ENCODE results near the gene LRRC32. TPM values are rescaled to one million over a fixed set of nuclear protein-coding genes. Genes with fewer than 3 reads are reported as not detected.

Gene LRRC32
- total RNA-seq, 1 donor from 2014 or later, result 24.4 TPM

- Histone ChIP-seq H3K4me3 (ENCODE audit: insufficient read depth, low read depth, low read length) (no peak overlapping the region), H3K36me3 (ENCODE audit: insufficient read depth, low read length) (no peaks in the 10 kb centered on the region), H3K27me3 (ENCODE audit: insufficient read depth, low read length) (no peaks in the 10 kb centered on the region), H3K4me1 (ENCODE audit: insufficient read depth, low read length) (peaks cover 11% of the 10 kb centered on the region), H3K27ac (ENCODE audit: low read depth, low read length) (no peak overlapping the region), H3K9ac (ENCODE audit: low read length) (no peak overlapping the region), H2AFZ (ENCODE audit: low read depth, low read length) (no peak overlapping the region), H4K20me1 (ENCODE audit: insufficient read depth, low read length) (no peaks in the 10 kb centered on the region), H3K9me3 (ENCODE audit: insufficient read depth, low read depth, low read length) (no peaks in the 10 kb centered on the region), H3K79me2 (ENCODE audit: insufficient read depth, low read length) (no peaks in the 10 kb centered on the region), H3K4me2 (ENCODE audit: low read length) (no peak overlapping the region)
- H3K27me3 Mint-ChIP-seq (ENCODE audit: low read depth, unreplicated experiment), result peaks cover 19% of the 10 kb centered on the region
- no peak overlapping the region for H3K4me3 Mint-ChIP-seq (ENCODE audit: unreplicated experiment)
- peaks cover 10% of the 10 kb centered on the region for H3K4me1 Mint-ChIP-seq (ENCODE audit: low read depth, unreplicated experiment)
- H3K36me3 Mint-ChIP-seq (ENCODE audit: low read depth, unreplicated experiment), result peaks cover 9% of the 10 kb centered on the region
- no peak for TF ChIP-seq EZH2 (IDR thresholded peaks at IDR 0.05; ENCODE audit: insufficient read depth, low read length)
- no peak for TF ChIP-seq CTCF (IDR thresholded peaks at IDR 0.05; ENCODE audit: insufficient read depth, low read depth, low read length)
- peak overlapping the region; percentile 13 for H3K27ac Mint-ChIP-seq (ENCODE audit: unreplicated experiment)
- H3K9me3 Mint-ChIP-seq (ENCODE audit: unreplicated experiment), result no peaks in the 10 kb centered on the region
- FAIRE-seq (no peak), DNase-seq (ENCODE audit: low read depth) (no peak)
Observed at GRCh38 chr11:76653012-76653673, 17.4 kb downstream of the LRRC32 start.

- Mint-ChIP-seq H3K36me3 (ENCODE audit: low read depth, unreplicated experiment) (no peaks in the 10 kb centered on the region), H3K27me3 (ENCODE audit: low read depth, unreplicated experiment) (no peaks in the 10 kb centered on the region), H3K27ac (ENCODE audit: unreplicated experiment) (no peak overlapping the region), H3K4me3 (ENCODE audit: unreplicated experiment) (no peak overlapping the region), H3K9me3 (ENCODE audit: unreplicated experiment) (no peaks in the 10 kb centered on the region), H3K4me1 (ENCODE audit: low read depth, unreplicated experiment) (peaks cover 7% of the 10 kb centered on the region)
- H2AFZ ChIP-seq (ENCODE audit: low read depth, low read length), result no peak overlapping the region
- FAIRE-seq (no peak), DNase-seq (ENCODE audit: low read depth) (no peak)
- peaks cover 9% of the 10 kb centered on the region for H3K4me1 ChIP-seq (ENCODE audit: insufficient read depth, low read length)
- H3K79me2 ChIP-seq (ENCODE audit: insufficient read depth, low read length), result no peaks in the 10 kb centered on the region
- no peak overlapping the region for H3K9ac ChIP-seq (ENCODE audit: low read length)
- H4K20me1 ChIP-seq (ENCODE audit: insufficient read depth, low read length), result no peaks in the 10 kb centered on the region
- no peak overlapping the region for H3K4me3 ChIP-seq (ENCODE audit: insufficient read depth, low read depth, low read length)
- no peak overlapping the region for H3K27ac ChIP-seq (ENCODE audit: low read depth, low read length)
- no peaks in the 10 kb centered on the region for H3K36me3 ChIP-seq (ENCODE audit: insufficient read depth, low read length)
- TF ChIP-seq EZH2 (IDR thresholded peaks at IDR 0.05; ENCODE audit: insufficient read depth, low read length) (no peak), CTCF (IDR thresholded peaks at IDR 0.05; ENCODE audit: insufficient read depth, low read depth, low read length) (no peak)
- H3K27me3 ChIP-seq (ENCODE audit: insufficient read depth, low read length), result peaks cover 10% of the 10 kb centered on the region
- peaks cover 5% of the 10 kb centered on the region for H3K9me3 ChIP-seq (ENCODE audit: insufficient read depth, low read depth, low read length)
- H3K4me2 ChIP-seq (ENCODE audit: low read length), result no peak overlapping the region
Observed at GRCh38 chr11:76649851-76650372, 20.6 kb downstream of the LRRC32 start.

- H3K4me1 Mint-ChIP-seq (ENCODE audit: low read depth, unreplicated experiment), result peaks cover 6% of the 10 kb centered on the region
Observed at GRCh38 chr11:76649011-76649410, 21.5 kb downstream of the LRRC32 start.

More at GRCh38 chr11:76649011-76649410, 21.5 kb downstream of the LRRC32 start:
- no peak for FAIRE-seq
- Mint-ChIP-seq H3K27me3 (ENCODE audit: low read depth, unreplicated experiment) (no peaks in the 10 kb centered on the region), H3K27ac (ENCODE audit: unreplicated experiment) (no peak overlapping the region), H3K4me3 (ENCODE audit: unreplicated experiment) (no peak overlapping the region), H3K36me3 (ENCODE audit: low read depth, unreplicated experiment) (no peaks in the 10 kb centered on the region), H3K9me3 (ENCODE audit: unreplicated experiment) (peaks cover 3% of the 10 kb centered on the region)
- H3K27me3 ChIP-seq (ENCODE audit: insufficient read depth, low read length), result peaks cover 11% of the 10 kb centered on the region
- peaks cover 5% of the 10 kb centered on the region for H3K4me1 ChIP-seq (ENCODE audit: insufficient read depth, low read length)
- H4K20me1 ChIP-seq (ENCODE audit: insufficient read depth, low read length), result no peaks in the 10 kb centered on the region
- H2AFZ ChIP-seq (ENCODE audit: low read depth, low read length), result no peak overlapping the region
- no peak overlapping the region for H3K4me2 ChIP-seq (ENCODE audit: low read length)
- H3K79me2 ChIP-seq (ENCODE audit: insufficient read depth, low read length), result no peaks in the 10 kb centered on the region
- H3K9me3 ChIP-seq (ENCODE audit: insufficient read depth, low read depth, low read length), result peaks cover 5% of the 10 kb centered on the region
- no peak for DNase-seq (ENCODE audit: low read depth)
- TF ChIP-seq EZH2 (IDR thresholded peaks at IDR 0.05; ENCODE audit: insufficient read depth, low read length), result no peak
- TF ChIP-seq CTCF (IDR thresholded peaks at IDR 0.05; ENCODE audit: insufficient read depth, low read depth, low read length), result no peak
- no peak overlapping the region for H3K27ac ChIP-seq (ENCODE audit: low read depth, low read length)
- no peak overlapping the region for H3K4me3 ChIP-seq (ENCODE audit: insufficient read depth, low read depth, low read length)
- no peaks in the 10 kb centered on the region for H3K36me3 ChIP-seq (ENCODE audit: insufficient read depth, low read length)
- no peak overlapping the region for H3K9ac ChIP-seq (ENCODE audit: low read length)

All from astrocyte (in vitro differentiated cells and primary cell).